GM08714 (cell line): ENCODE data around the gene LPIN1.
"Not testable (repeated sequence)": the region's sequence is repeated elsewhere in the genome, so short reads cannot be mapped to it uniquely, and the experiment has no call there.

Experiments used
- H3K4me3 ChIP-seq: fragments of 200-500 bp; sonication (Bioruptor generic); 2 replicates; pipeline ENCODE4 v1.5.1; 2014; ENCODE audit warnings: mild to moderate bottlenecking, low read length, inconsistent platforms
- ZNF274 ChIP-seq: IDR thresholded peaks from 2 replicates; pipeline ENCODE4 v1.6.1; 2012; ENCODE audit warnings: mild to moderate bottlenecking, low read depth, low read length

The LPIN1 gene

DNA sequence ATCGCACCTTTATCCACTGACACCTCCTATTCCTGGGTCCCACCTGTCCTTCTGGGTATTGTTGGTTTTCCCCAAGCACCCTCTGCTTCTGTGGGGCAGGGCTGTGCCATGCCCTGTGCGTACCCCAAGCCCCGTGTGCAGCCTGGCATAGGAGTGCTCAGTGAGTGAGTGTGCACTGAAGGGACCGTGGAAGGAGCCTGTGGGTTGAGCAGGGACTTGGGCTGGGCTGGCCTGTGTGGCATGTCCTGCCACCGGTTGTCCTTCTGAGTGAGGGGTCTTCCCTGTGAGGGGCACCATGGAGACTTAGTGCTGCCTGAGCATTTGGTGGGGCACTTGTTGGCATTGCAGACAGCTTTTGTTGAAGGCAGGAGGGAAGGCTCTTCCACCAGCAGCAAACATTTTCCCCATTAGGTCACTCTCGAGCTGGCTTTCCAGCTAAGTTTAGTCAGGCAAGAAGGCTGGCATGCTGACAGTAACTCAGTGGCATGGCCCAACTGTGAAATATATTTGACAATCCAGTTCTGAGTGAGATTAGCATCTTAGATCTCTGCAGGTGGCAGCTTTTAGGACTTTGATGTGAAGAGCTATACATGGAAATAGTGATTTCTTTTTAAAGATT, 64.7 kb downstream of the LPIN1 start:
- no peak for TF ChIP-seq ZNF274

DNA sequence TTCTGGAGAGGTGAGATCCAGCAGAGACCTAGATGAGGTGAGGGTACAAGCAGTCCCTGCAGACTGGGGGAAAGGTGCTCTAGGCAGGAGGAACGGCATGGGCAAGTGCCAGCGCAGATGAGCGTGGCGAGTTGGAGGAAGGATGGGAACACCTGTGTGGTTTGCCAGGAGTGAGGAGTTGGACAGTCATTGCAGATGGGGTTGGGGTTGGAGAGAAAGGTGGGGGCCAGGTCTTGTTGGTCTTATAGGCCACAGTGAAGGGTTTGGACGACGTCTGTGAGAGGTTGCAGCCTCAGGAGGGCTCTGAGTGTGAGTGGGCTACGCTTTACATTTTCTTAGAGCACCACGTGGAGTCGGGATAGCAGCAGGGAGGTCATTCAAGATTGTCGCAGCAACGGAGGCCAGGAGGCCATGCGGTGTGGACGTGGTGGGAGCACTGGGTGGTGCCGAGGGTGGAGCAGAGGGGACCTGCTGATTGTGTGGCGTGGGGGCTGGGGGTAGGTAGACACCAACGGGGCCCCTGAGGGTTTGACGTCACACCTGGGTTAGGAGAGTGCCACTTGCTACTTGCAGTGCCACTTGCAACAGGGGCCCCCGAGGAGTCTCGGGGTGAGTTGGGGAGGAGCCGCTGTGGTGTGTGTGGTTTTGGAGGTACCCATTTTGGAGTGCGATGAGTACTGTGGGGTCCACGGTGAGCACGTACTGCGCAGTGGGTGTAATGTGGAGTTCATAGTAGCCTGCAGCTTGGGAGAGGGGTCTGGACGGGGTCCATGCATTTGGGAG, 66.2 kb downstream of the LPIN1 start:
- no peak for TF ChIP-seq ZNF274
- H3K4me3 ChIP-seq = no peak overlapping the region

More for the DNA sequence above, 64.7 kb downstream of the LPIN1 start:
- no peak overlapping the region for H3K4me3 ChIP-seq

- H3K4me3 ChIP-seq = not testable (repeated sequence)
Observed at GRCh38 chr2:11813345-11813744, 66.9 kb downstream of the LPIN1 start.

GRCh38 chr2:11813951-11814350, 67.5 kb downstream of the LPIN1 start:
- H3K4me3 ChIP-seq = no peak overlapping the region
- TF ChIP-seq ZNF274 = no peak

DNA sequence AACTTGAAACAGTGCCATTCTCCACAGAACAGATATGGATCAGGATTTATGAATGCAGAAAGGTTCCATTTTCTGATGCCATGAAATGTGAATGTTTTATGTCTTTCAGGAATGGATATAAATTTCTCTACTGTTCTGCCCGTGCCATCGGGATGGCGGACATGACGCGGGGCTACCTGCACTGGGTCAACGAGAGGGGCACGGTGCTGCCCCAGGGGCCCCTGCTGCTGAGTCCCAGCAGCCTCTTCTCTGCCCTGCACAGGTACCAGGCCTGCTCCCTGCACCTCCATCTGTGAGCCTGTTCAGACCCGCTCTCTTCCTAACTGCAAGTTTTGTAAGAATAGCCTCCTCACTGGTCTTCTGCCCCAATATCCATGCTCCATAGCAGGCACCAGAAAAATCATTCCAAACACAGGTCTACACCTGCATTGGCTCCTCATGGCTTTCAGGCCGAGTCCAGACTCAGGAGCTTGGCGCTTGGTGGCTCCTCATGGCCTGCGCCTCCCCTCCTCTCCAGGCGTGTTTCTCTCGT, 68.6 kb downstream of the LPIN1 start:
- no peak for TF ChIP-seq ZNF274

GRCh38 chr2:11816935-11817334, 70.5 kb downstream of the LPIN1 start:
- not testable (repeated sequence) for H3K4me3 ChIP-seq

More for the DNA sequence above, 68.6 kb downstream of the LPIN1 start:
- no peak overlapping the region for H3K4me3 ChIP-seq

GRCh38 chr2:11819235-11819729, 72.8 kb downstream of the LPIN1 start:
- no peak overlapping the region for H3K4me3 ChIP-seq
- no peak for TF ChIP-seq ZNF274

DNA sequence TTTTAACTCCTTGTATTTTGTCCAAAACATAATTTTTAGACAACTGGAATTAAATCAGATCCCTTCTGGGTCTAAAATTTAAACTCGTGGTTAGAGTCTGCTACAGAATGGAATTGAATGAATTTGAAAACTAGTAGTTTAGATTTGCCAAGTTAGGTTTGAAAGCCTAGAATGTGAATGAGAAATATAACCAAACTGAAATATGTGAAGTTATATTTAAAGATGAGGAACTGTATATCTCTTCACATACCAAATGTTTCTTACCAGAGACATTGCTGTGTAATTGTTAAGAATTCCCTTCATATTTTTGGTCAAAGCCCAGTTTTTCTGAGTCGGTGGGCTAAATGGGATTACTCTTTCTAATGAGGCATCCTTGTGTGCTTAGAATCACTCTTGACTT, 74.2 kb downstream of the LPIN1 start:
- TF ChIP-seq ZNF274 = no peak
- H3K4me3 ChIP-seq = no peak overlapping the region

DNA sequence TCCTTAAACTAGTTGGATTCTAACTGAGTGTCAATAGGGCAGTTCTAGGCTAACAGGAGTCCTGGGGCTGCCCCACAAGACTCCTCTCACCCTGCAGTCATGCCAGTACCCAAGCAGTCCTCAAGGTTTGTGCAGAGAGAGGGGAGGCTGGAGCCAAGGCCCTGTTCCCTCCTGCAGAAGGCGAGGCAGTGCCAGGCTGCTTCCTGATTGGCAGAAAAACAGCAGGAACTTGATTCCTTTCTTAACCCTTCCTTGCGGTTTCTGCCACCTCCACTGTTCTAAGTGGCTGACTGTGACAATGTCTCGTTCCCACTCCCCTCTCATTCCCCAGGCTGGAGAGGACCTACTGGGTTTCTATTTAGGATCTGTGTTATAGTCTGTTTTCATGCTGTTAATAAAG, 75.3 kb downstream of the LPIN1 start:
- H3K4me3 ChIP-seq = no peak overlapping the region
- no peak for TF ChIP-seq ZNF274

GRCh38 chr2:11822359-11822745, 75.9 kb downstream of the LPIN1 start:
- H3K4me3 ChIP-seq = not testable (repeated sequence)

GRCh38 chr2:11822746-11823451, 76.5 kb downstream of the LPIN1 start:
- no peak for TF ChIP-seq ZNF274
- no peak overlapping the region for H3K4me3 ChIP-seq

GRCh38 chr2:11824901-11825828, 78.7 kb downstream of the LPIN1 start:
- no peak for TF ChIP-seq ZNF274
- H3K4me3 ChIP-seq = no peak overlapping the region

DNA sequence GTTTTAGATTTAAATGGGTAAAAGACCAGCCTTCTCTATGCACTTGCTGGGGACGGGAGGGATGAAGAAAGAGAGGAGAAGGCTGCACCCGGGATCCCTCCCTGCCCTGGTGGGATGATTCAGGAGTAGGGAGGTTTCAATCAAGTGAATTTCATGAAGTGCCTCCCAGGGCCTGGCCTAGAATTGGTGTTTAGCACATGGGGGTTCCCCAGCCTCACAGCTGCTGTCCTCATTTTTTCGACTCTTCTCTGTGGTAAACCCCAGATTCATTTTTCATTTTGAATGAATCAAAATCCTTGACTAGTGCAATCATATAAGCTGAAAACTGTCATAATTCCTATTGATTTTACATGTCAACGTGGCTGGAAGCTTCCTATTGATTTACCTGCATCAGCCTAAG, 81.1 kb downstream of the LPIN1 start:
- no peak for TF ChIP-seq ZNF274

GRCh38 chr2:11828933-11829323, 82.5 kb downstream of the LPIN1 start:
- no peak for TF ChIP-seq ZNF274
- no peak overlapping the region for H3K4me3 ChIP-seq

More for the DNA sequence above, 81.1 kb downstream of the LPIN1 start:
- H3K4me3 ChIP-seq = no peak overlapping the region
